MM.1S (cell line): ENCODE data around the gene CCDC117.

Source experiments
- EZH2 ChIP-seq: fragments of 300-600 bp; sonication (generic); optimal IDR thresholded peaks from 2 replicates; pipeline ENCODE3; 2017; ENCODE audit warnings: low read depth, mild to moderate bottlenecking, antibody characterized with exemption, low read length, mixed read lengths
- EZH2phosphoT487 ChIP-seq: fragments of 300-600 bp; sonication (generic); IDR thresholded peaks from 2 replicates; pipeline ENCODE4 v1.6.1; 2018; ENCODE audit warnings: antibody characterized with exemption, low read length
- TF ChIP-seq, protein P1 (sequence below): fragments of 300-600 bp; sonication (generic); IDR thresholded peaks from 2 replicates; pipeline ENCODE4 v1.5.1; 2016; ENCODE audit warnings: antibody characterized with exemption, low read length, mixed read lengths

DNA sequence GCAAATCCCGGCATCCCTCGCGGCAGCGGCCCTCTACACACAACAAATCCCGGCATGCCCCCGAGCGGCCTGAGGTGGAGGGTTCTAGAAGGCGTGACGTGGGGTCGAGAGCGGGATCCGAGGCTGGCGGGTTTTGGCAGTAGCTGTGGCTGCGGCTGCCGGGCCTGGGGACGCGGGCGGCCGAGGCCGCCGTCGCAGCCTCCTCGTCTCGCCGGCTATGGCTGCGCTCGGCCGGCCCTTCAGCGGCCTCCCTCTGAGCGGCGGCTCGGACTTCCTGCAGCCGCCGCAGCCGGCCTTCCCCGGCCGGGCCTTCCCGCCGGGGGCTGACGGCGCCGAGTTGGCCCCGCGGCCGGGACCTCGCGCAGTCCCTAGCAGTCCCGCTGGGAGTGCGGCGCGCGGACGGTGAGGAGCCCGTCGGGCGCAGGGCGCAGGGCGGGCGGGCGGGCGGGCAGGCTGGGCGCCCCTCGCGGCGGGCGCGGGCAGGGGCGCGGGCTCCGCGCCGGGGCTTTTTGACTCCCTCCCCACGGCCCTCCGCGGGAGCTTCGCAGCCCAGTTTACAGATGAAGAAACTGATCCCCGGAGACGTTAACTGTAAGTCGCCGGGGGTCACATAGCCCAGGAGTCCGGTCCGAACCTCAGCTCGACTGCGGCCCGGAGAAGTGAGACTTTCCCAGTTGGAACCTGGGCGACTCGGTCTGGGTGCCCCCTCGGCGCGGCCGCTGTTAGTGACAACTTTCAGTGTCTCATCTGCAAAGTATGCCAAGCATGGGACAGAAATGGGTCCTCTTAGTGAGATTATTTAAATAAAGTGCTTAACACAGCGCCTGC lies at the start of gene CCDC117:
- TF ChIP-seq, protein P1, sequence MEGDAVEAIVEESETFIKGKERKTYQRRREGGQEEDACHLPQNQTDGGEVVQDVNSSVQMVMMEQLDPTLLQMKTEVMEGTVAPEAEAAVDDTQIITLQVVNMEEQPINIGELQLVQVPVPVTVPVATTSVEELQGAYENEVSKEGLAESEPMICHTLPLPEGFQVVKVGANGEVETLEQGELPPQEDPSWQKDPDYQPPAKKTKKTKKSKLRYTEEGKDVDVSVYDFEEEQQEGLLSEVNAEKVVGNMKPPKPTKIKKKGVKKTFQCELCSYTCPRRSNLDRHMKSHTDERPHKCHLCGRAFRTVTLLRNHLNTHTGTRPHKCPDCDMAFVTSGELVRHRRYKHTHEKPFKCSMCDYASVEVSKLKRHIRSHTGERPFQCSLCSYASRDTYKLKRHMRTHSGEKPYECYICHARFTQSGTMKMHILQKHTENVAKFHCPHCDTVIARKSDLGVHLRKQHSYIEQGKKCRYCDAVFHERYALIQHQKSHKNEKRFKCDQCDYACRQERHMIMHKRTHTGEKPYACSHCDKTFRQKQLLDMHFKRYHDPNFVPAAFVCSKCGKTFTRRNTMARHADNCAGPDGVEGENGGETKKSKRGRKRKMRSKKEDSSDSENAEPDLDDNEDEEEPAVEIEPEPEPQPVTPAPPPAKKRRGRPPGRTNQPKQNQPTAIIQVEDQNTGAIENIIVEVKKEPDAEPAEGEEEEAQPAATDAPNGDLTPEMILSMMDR, result peak; percentile 2; the same call in 1 of the 2 replicates
- no peak for TF ChIP-seq EZH2phosphoT487
- TF ChIP-seq EZH2, result no peak
